Suprapubic skin (tissue), 3 donors: ENCODE measurements around the gene LRSAM1.

ENCODE experiments used
- POLR2AphosphoS5 ChIP-seq, 3 donors: sonication (generic); formaldehyde crosslinking; IDR thresholded peaks; one replicate each; pipeline ENCODE4 v1.6.1; 2017; ENCODE audit warnings: antibody characterized with exemption in 3 of 3
- TF ChIP-seq, protein P1 (sequence below), 2 donors: fragments of 200-600 bp in 1 of 2; fragments of 450-650 bp in 1 of 2; sonication (generic) in 1 of 2; IDR thresholded peaks; one replicate each; pipeline ENCODE4 v1.5.1; 2016 to 2019; ENCODE audit warnings: antibody characterized with exemption in 2 of 2, mild to moderate bottlenecking in 1 of 2, moderate library complexity in 1 of 2

DNA sequence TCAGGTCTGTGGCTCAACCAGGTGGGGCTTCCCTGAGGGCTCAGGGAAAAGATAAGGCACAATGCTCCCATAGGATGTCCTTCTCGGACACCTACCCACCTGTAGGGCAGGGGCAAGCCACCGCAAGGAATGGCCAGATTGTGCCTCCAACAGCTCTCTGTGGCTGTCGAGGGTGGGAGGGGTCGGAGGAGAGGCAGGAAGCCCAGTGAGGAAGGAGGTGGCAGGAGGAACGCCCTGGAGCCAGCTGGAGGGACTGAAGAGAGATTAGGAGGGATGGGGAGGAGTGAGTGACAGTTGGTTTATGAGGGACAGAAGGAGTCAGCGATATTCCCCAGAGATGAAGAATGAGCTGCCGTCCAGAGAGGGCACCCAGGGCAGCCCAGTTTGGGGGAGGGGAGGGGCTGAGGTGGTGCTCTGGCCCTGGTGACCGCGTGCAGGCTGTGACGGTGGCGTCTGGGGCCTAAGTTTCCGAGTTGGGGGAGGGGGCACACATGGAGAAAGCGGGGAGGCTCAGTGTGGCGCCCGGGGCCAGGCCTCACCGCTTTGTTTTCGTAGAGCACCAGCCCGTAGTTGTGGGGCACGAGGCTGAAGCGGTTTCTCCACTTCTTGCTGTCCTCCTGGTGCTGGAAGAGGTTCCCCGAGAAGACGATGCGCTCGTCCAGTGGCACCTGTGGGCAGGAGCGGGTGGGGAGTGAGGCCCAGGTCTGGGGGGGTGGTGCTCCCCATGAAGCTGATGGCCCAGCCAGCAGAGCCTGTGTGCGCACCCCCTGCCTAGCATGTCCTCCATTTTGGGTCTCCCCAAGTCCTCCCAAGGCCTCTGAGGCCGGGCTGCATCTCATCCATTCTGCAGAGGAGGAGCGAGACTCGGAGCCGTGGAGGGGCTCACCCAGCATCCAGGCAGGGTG is 75.6 kb downstream of the LRSAM1 start:
- TF ChIP-seq POLR2AphosphoS5 (IDR thresholded peaks at IDR 0.05): no peak
- TF ChIP-seq, protein P1, sequence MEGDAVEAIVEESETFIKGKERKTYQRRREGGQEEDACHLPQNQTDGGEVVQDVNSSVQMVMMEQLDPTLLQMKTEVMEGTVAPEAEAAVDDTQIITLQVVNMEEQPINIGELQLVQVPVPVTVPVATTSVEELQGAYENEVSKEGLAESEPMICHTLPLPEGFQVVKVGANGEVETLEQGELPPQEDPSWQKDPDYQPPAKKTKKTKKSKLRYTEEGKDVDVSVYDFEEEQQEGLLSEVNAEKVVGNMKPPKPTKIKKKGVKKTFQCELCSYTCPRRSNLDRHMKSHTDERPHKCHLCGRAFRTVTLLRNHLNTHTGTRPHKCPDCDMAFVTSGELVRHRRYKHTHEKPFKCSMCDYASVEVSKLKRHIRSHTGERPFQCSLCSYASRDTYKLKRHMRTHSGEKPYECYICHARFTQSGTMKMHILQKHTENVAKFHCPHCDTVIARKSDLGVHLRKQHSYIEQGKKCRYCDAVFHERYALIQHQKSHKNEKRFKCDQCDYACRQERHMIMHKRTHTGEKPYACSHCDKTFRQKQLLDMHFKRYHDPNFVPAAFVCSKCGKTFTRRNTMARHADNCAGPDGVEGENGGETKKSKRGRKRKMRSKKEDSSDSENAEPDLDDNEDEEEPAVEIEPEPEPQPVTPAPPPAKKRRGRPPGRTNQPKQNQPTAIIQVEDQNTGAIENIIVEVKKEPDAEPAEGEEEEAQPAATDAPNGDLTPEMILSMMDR (IDR thresholded peaks at IDR 0.05): no peak
